Stimulated activated CD8-positive, alpha-beta memory T cell treated with anti-CD3 and anti-CD28 coated beads, Interleukin-12 subunit alpha, Interleukin-12 subunit beta, amount 100 ng/mL, for 24 hours (primary cell): ENCODE measurements around the gene SIRPB2.

Source experiments
- DNase-seq: peaks from one replicate; pipeline ENCODE4 v3.0.0-alpha.2; 2020; ENCODE audit errors: extremely low read depth

SIRPB2 gene

GRCh38 chr20:1441133-1441532 lies 50.1 kb downstream of the SIRPB2 start:
- no peak for DNase-seq

GRCh38 chr20:1440024-1440423 lies 51.2 kb downstream of the SIRPB2 start:
- DNase-seq = no peak

- no peak for DNase-seq
These were observed 52.9 kb downstream of the SIRPB2 start for GRCh38 chr20:1438361-1438760.

GRCh38 chr20:1437235-1437904 lies 53.9 kb downstream of the SIRPB2 start:
- peak; percentile 38 for DNase-seq

GRCh38 chr20:1436263-1436662 lies 55.0 kb downstream of the SIRPB2 start:
- no peak for DNase-seq

GRCh38 chr20:1435337-1435699 lies 55.9 kb downstream of the SIRPB2 start:
- no peak for DNase-seq

GRCh38 chr20:1434571-1435336 lies 56.5 kb downstream of the SIRPB2 start:
- peak; percentile 30 for DNase-seq

- no peak for DNase-seq
These were observed 60.1 kb downstream of the SIRPB2 start for GRCh38 chr20:1431158-1431557.

- no peak for DNase-seq
These were observed 61.2 kb downstream of the SIRPB2 start for GRCh38 chr20:1430004-1430451.

GRCh38 chr20:1429143-1429728 lies 62.0 kb downstream of the SIRPB2 start:
- DNase-seq = no peak

GRCh38 chr20:1427457-1428054 lies 63.7 kb downstream of the SIRPB2 start:
- DNase-seq = no peak

- no peak for DNase-seq
These were observed 64.9 kb downstream of the SIRPB2 start for GRCh38 chr20:1426231-1426849.
